Gastrocnemius medialis (tissue), 4 donors: ENCODE results near the gene MLYCD.

Experiments
- POLR2A ChIP-seq, 2 donors: fragments of 450-650 bp; IDR thresholded peaks; one replicate each; pipeline ENCODE4 v1.6.1; 2017; ENCODE audit warnings: antibody characterized with exemption in 2 of 2, mild to moderate bottlenecking in 2 of 2, moderate library complexity in 2 of 2
- TF ChIP-seq, protein P1 (sequence below), 5 experiments: fragments of 450-650 bp in 3 of 5; fragments of 200-600 bp in 2 of 5; sonication (generic) in 2 of 5; IDR thresholded peaks in 4 of 5; conservative IDR thresholded peaks in 1 of 5; 1 replicate in 4 of 5; 2 replicates in 1 of 5; pipeline ENCODE4 v1.5.1; 2016 to 2019; ENCODE audit warnings: antibody characterized with exemption in 5 of 5, mild to moderate bottlenecking in 3 of 5, moderate library complexity in 3 of 5

DNA sequence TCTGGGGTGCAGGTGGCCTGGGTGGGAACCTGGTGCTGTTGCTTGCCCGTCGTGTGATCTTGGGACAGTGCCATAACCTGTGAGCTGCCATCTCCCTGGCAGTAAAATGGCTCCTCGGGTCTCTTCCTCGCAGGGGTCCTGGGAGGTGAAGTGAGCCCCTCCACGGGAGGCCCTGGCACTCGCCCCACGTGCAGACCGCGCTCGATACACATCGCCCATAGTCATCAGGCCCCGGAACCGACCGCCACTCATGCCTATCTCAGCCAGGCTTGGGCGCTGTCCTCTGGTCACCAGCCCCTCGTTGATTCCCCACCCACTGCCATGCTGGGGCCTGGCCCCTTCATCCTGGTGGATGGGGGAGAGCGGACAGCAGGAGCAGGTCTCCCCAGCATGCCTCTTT lies 32.6 kb downstream of the MLYCD start:
- TF ChIP-seq POLR2A (IDR thresholded peaks at IDR 0.05), result no peak
- TF ChIP-seq, protein P1, sequence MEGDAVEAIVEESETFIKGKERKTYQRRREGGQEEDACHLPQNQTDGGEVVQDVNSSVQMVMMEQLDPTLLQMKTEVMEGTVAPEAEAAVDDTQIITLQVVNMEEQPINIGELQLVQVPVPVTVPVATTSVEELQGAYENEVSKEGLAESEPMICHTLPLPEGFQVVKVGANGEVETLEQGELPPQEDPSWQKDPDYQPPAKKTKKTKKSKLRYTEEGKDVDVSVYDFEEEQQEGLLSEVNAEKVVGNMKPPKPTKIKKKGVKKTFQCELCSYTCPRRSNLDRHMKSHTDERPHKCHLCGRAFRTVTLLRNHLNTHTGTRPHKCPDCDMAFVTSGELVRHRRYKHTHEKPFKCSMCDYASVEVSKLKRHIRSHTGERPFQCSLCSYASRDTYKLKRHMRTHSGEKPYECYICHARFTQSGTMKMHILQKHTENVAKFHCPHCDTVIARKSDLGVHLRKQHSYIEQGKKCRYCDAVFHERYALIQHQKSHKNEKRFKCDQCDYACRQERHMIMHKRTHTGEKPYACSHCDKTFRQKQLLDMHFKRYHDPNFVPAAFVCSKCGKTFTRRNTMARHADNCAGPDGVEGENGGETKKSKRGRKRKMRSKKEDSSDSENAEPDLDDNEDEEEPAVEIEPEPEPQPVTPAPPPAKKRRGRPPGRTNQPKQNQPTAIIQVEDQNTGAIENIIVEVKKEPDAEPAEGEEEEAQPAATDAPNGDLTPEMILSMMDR (IDR thresholded peaks at IDR 0.05 in 4 of 5, conservative IDR thresholded peaks at IDR 0.05 in 1 of 5), result no peak
